ENCODE results near the gene SCT. TPM values are rescaled to one million over a fixed set of nuclear protein-coding genes. Genes with fewer than 3 reads are reported as not detected.

The SCT gene
- total RNA-seq, 1 donor from 2014 or later = not detected

- peaks cover 6% of the 10 kb centered on the region for H3K27me3 Mint-ChIP-seq (ENCODE audit: low read depth)
- no peaks in the 10 kb centered on the region for H3K9me3 Mint-ChIP-seq
- H3K4me1 Mint-ChIP-seq = peaks cover 16% of the 10 kb centered on the region
- H3K27ac Mint-ChIP-seq (ENCODE audit: unreplicated experiment) = no peak overlapping the region
- H3K4me3 Mint-ChIP-seq = peak overlapping the region; percentile 85
- no peak for DNase-seq (ENCODE audit: low read depth, low spot score)
- TF ChIP-seq CTCF (conservative IDR thresholded peaks at IDR 0.05) = peak; percentile 38
- H3K36me3 Mint-ChIP-seq (ENCODE audit: low read depth) = peaks cover 3% of the 10 kb centered on the region
Observed at GRCh38 chr11:612201-612960, 14.6 kb downstream of the SCT start.

- TF ChIP-seq CTCF (conservative IDR thresholded peaks at IDR 0.05) = no peak
- Mint-ChIP-seq H3K4me1 (peaks cover 16% of the 10 kb centered on the region), H3K4me3 (peak overlapping the region; percentile 85), H3K27me3 (ENCODE audit: low read depth) (peaks cover 6% of the 10 kb centered on the region), H3K27ac (ENCODE audit: unreplicated experiment) (no peak overlapping the region), H3K36me3 (ENCODE audit: low read depth) (peaks cover 7% of the 10 kb centered on the region), H3K9me3 (no peaks in the 10 kb centered on the region)
- DNase-seq (ENCODE audit: low read depth, low spot score) = no peak
Observed at GRCh38 chr11:611001-611996, 15.7 kb downstream of the SCT start.

DNA sequence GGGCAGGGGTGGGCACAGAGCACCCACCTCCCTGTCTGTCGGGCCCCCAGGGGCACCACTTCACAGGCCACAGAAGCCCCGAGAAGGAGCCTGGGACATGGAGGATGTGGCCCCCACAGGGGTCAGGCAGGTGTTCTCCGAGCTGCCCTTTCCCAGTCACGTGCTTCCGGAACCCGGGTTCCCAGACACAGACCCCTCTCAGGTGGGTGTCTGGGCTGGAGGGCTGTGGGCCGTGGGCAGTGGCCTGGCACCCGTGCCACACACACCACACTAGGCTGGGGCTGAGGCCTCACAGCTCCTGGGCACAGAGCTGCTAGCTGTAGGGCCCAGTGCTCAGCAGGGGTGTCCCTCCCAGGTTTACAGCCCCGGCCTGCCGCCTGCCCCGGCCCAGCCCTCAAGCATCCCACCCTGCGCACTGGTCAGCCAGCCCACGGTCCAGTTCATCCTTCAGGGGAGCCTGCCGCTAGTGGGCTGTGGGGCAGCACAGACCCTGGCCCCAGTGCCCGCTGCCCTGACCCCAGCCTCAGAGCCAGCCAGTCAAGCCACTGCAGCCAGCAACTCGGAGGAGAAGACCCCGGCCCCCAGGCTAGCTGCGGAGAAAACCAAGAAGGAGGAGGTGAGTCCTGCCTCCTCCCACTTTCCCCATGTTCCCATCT is 16.7 kb downstream of the SCT start:
- Mint-ChIP-seq H3K36me3 (ENCODE audit: low read depth) (peaks cover 7% of the 10 kb centered on the region), H3K4me3 (peak overlapping the region; percentile 54), H3K27me3 (ENCODE audit: low read depth) (peaks cover 2% of the 10 kb centered on the region), H3K9me3 (no peaks in the 10 kb centered on the region), H3K4me1 (peaks cover 9% of the 10 kb centered on the region), H3K27ac (ENCODE audit: unreplicated experiment) (no peak overlapping the region)
- DNase-seq (ENCODE audit: low read depth, low spot score) = no peak
- TF ChIP-seq CTCF (conservative IDR thresholded peaks at IDR 0.05) = no peak

DNA sequence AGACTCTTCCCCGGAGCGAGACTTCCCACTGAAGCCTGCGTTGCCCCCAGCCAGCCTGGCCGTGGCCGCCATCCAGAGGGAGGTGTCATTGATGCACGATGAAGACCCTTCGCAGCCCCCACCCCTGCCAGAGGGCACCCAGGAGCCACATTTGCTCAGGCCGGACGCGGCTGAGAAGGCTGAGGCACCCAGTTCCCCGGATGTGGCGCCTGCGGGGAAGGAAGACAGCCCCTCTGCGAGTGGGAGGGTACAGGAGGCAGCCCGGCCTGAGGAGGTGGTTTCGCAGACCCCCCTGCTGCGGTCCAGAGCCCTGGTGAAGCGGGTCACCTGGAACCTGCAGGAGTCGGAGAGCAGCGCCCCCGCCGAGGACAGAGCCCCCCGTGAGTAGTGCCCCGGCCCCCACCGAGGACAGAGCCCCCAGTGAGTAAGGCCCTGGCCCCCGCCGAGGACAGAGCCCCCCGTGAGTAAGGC is 17.6 kb downstream of the SCT start:
- no peak overlapping the region for H3K4me3 Mint-ChIP-seq
- H3K36me3 Mint-ChIP-seq (ENCODE audit: low read depth) = peaks cover 7% of the 10 kb centered on the region
- peaks cover 6% of the 10 kb centered on the region for H3K4me1 Mint-ChIP-seq
- no peak for DNase-seq (ENCODE audit: low read depth, low spot score)
- TF ChIP-seq CTCF (conservative IDR thresholded peaks at IDR 0.05) = no peak
- H3K27me3 Mint-ChIP-seq (ENCODE audit: low read depth) = peaks cover 2% of the 10 kb centered on the region
- H3K9me3 Mint-ChIP-seq = no peaks in the 10 kb centered on the region
- no peak overlapping the region for H3K27ac Mint-ChIP-seq (ENCODE audit: unreplicated experiment)

DNA sequence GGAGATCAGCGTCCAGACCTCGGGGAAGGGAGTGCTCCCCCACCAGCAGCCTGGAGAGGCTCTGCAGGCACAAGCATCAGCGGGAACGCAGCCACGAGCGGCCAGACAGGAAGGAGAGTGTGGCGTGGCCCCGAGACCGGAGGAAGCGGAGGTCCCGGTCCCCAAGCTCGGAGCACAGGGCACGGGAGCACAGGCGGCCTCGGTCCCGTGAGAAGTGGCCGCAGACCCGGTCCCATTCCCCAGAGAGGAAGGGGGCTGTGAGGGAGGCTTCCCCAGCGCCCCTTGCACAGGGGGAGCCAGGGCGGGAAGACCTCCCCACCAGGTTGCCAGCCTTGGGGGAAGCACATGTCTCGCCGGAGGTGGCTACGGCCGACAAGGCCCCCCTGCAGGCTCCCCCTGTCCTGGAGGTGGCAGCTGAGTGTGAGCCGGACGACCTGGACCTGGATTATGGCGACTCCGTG is 18.2 kb downstream of the SCT start:
- no peak for TF ChIP-seq CTCF (conservative IDR thresholded peaks at IDR 0.05)
- Mint-ChIP-seq H3K4me3 (no peak overlapping the region), H3K9me3 (no peaks in the 10 kb centered on the region), H3K27me3 (ENCODE audit: low read depth) (peaks cover 2% of the 10 kb centered on the region), H3K4me1 (peaks cover 5% of the 10 kb centered on the region), H3K36me3 (ENCODE audit: low read depth) (peaks cover 7% of the 10 kb centered on the region), H3K27ac (ENCODE audit: unreplicated experiment) (no peak overlapping the region)
- no peak for DNase-seq (ENCODE audit: low read depth, low spot score)
